Measurements from ENCODE around the gene CFAP46. TPM values are rescaled to one million over a fixed set of nuclear protein-coding genes. Genes with fewer than 3 reads are reported as not detected.

The CFAP46 gene
- total RNA-seq, 2 donors from 2014 or later: 0.35 to 1.5 TPM

- Histone ChIP-seq H3K4me1 (no peaks in the 10 kb centered on the region), H3K27me3 (no peaks in the 10 kb centered on the region), H3K4me3 (no peak overlapping the region), H3K9me3 (no peaks in the 10 kb centered on the region), H3K27ac (no peak overlapping the region), H3K36me3 (no peaks in the 10 kb centered on the region)
- no peak for DNase-seq (ENCODE audit: low spot score)
- TF ChIP-seq CTCF (IDR thresholded peaks at IDR 0.05): no peak
Measured at GRCh38 chr10:132981173-132981555, 38.8 kb upstream of the CFAP46 start.

GRCh38 chr10:132980426-132981172 lies 38.2 kb upstream of the CFAP46 start:
- Histone ChIP-seq H3K4me3 (no peak overlapping the region), H3K27me3 (no peaks in the 10 kb centered on the region), H3K4me1 (peaks cover 0 to under 1% of the 10 kb centered on the region in 2 donors), H3K36me3 (no peaks in the 10 kb centered on the region), H3K9me3 (no peaks in the 10 kb centered on the region), H3K27ac (no peak overlapping the region)
- no peak for DNase-seq (ENCODE audit: low spot score)
- TF ChIP-seq CTCF (IDR thresholded peaks at IDR 0.05): no peak

GRCh38 chr10:132979491-132980425 lies 37.4 kb upstream of the CFAP46 start:
- no peak overlapping the region for H3K4me3 ChIP-seq
- no peaks in the 10 kb centered on the region for H3K9me3 ChIP-seq
- DNase-seq (ENCODE audit: low spot score): no peak
- no peak overlapping the region for H3K27ac ChIP-seq
- H3K27me3 ChIP-seq: peaks cover 0 to 6% of the 10 kb centered on the region in 2 donors
- H3K36me3 ChIP-seq: no peaks in the 10 kb centered on the region
- peaks cover 0 to 8% of the 10 kb centered on the region in 2 donors for H3K4me1 ChIP-seq
- no peak for TF ChIP-seq CTCF (IDR thresholded peaks at IDR 0.05)

GRCh38 chr10:132978542-132978941 lies 36.2 kb upstream of the CFAP46 start:
- Histone ChIP-seq H3K4me3 (no peak overlapping the region), H3K27me3 (peaks cover 0 to 7% of the 10 kb centered on the region in 2 donors), H3K36me3 (no peaks in the 10 kb centered on the region), H3K9me3 (no peaks in the 10 kb centered on the region), H3K27ac (no peak overlapping the region), H3K4me1 (peaks cover 0 to 8% of the 10 kb centered on the region in 2 donors)
- TF ChIP-seq CTCF (IDR thresholded peaks at IDR 0.05): no peak
- no peak for DNase-seq (ENCODE audit: low spot score)

GRCh38 chr10:132977807-132978206 lies 35.4 kb upstream of the CFAP46 start:
- no peak for DNase-seq (ENCODE audit: low spot score)
- no peak overlapping the region for H3K27ac ChIP-seq
- H3K27me3 ChIP-seq: peaks cover 0 to 7% of the 10 kb centered on the region in 2 donors
- H3K36me3 ChIP-seq: no peaks in the 10 kb centered on the region
- no peaks in the 10 kb centered on the region for H3K9me3 ChIP-seq
- H3K4me1 ChIP-seq: peaks cover 0 to 8% of the 10 kb centered on the region in 2 donors
- no peak overlapping the region for H3K4me3 ChIP-seq
- TF ChIP-seq CTCF (IDR thresholded peaks at IDR 0.05): no peak
